ENCODE results near the gene EGFL6.

The EGFL6 gene

DNA sequence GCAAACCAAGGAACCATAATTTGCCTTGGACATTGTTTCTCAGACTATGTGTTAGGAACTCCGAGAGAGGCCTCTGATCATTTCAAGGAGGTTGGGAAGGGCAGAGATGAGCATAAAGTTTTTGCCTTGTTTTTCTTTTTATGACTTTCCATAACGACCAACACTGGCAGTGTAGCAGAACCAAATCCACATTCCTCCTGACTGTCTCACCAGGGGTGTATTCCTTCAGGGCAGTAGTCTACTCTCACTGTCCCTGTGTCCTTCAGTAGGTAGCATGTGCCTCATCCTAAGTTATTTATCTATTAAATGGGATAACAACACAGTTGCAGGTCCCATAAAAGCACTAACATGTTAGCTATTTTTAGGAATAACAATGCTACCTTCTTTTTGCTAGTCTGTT is 20.8 kb downstream of the EGFL6 start:
- TF ChIP-seq CTCF (conservative IDR thresholded peaks at IDR 0.05) = no peak
- no peak overlapping the region for H3K27ac ChIP-seq

GRCh38 chrX:13590914-13591313 is 21.5 kb downstream of the EGFL6 start:
- no peak for TF ChIP-seq CTCF (conservative IDR thresholded peaks at IDR 0.05)
- H3K27ac ChIP-seq = no peak overlapping the region

GRCh38 chrX:13597874-13598273 is 28.5 kb downstream of the EGFL6 start:
- no peak overlapping the region for H3K27ac ChIP-seq
- TF ChIP-seq CTCF (conservative IDR thresholded peaks at IDR 0.05) = no peak

GRCh38 chrX:13598877-13599276 is 29.5 kb downstream of the EGFL6 start:
- peak; percentile 66 for TF ChIP-seq CTCF (conservative IDR thresholded peaks at IDR 0.05)
- H3K27ac ChIP-seq = no peak overlapping the region

GRCh38 chrX:13599491-13599890 is 30.1 kb downstream of the EGFL6 start:
- no peak overlapping the region for H3K27ac ChIP-seq
- TF ChIP-seq CTCF (conservative IDR thresholded peaks at IDR 0.05) = no peak

- TF ChIP-seq CTCF (conservative IDR thresholded peaks at IDR 0.05) = no peak
- no peak overlapping the region for H3K27ac ChIP-seq
Observed at GRCh38 chrX:13605611-13606010, 36.2 kb downstream of the EGFL6 start.

DNA sequence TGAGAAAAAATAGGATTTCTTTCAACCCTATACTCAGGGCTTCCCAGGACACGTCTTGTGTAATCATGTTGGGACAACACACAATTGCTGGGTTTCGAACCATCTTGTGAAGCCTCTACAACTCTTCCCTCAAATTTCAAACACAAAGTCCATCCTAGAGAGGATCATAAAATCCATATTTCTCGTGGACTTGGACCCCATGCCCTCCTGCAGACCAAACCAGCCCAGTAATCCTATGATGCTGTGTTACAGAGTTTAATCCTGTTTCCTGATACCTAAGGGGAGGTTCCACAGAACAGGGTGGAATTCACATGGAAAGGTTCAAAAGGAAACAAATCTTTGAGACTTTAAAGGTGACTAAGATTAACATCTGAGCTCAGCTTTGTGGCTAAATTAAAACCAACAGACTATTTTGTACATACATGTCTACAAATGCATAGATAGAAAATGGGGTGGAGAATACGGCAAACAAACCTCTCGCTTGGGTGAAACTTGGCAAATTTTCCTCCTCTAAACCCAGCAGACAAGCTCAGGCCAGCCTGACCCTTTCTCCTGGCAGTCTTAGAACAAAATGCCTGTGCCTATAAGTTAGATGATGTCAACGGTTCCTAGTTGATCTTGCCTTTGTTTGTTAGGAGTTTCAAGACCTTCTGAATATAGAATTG is 38.1 kb downstream of the EGFL6 start:
- no peak overlapping the region for H3K27ac ChIP-seq
- TF ChIP-seq CTCF (conservative IDR thresholded peaks at IDR 0.05) = no peak

Measured in VCaP (cell line).